Hypothalamus (tissue), 51 donors: Measurements from ENCODE around the gene PNPLA7.
A peak's percentile ranks its signal among the peaks of the same experiment; 100 is the strongest.
"Not testable (repeated sequence)": the region's sequence is repeated elsewhere in the genome, so short reads cannot be mapped to it uniquely, and the experiment has no call there.

Experiments used
- DNase-seq, 51 donors: peaks; one replicate each; lab custom pipeline; 2025; lab: John Stamatoyannopoulos, UW

The PNPLA7 gene

GRCh38 chr9:137543237-137543963 lies 6.8 kb downstream of the PNPLA7 start:
- no peak for DNase-seq

- DNase-seq = no peak
Observed at GRCh38 chr9:137542486-137542885, 7.7 kb downstream of the PNPLA7 start.

GRCh38 chr9:137540536-137540935 lies 9.7 kb downstream of the PNPLA7 start:
- DNase-seq = no peak

GRCh38 chr9:137538058-137538457 lies 12.1 kb downstream of the PNPLA7 start:
- DNase-seq = no peak

- DNase-seq = not testable (repeated sequence)
Observed at GRCh38 chr9:137536594-137537131, 13.5 kb downstream of the PNPLA7 start.

GRCh38 chr9:137535120-137535428 lies 15.1 kb downstream of the PNPLA7 start:
- no peak for DNase-seq

GRCh38 chr9:137534256-137535119 lies 15.7 kb downstream of the PNPLA7 start:
- peak in 4 of 51 donors; percentile 10 to 34 (median 21) for DNase-seq

GRCh38 chr9:137532891-137533468 lies 17.2 kb downstream of the PNPLA7 start:
- DNase-seq = not testable (repeated sequence)

- peak in 1 of 51 donors; percentile 62 for DNase-seq
Observed at GRCh38 chr9:137531099-137531765, 19.0 kb downstream of the PNPLA7 start.

- DNase-seq = no peak
Observed at GRCh38 chr9:137530331-137530730, 19.9 kb downstream of the PNPLA7 start.

- DNase-seq = no peak
Observed at GRCh38 chr9:137524981-137525317, 25.3 kb downstream of the PNPLA7 start.

GRCh38 chr9:137524161-137524980 lies 25.8 kb downstream of the PNPLA7 start:
- no peak for DNase-seq

GRCh38 chr9:137522746-137523455 lies 27.3 kb downstream of the PNPLA7 start:
- no peak for DNase-seq

- DNase-seq = peak in 1 of 51 donors; percentile 12
Observed at GRCh38 chr9:137521405-137521985, 28.7 kb downstream of the PNPLA7 start.

GRCh38 chr9:137520614-137521404 lies 29.4 kb downstream of the PNPLA7 start:
- no peak for DNase-seq

GRCh38 chr9:137519553-137519952 lies 30.6 kb downstream of the PNPLA7 start:
- DNase-seq = no peak

- DNase-seq = peak in 2 of 51 donors; percentile 24 to 25
Observed at GRCh38 chr9:137518661-137519459, 31.3 kb downstream of the PNPLA7 start.
